ENCODE results near the gene POP4.

DNA sequence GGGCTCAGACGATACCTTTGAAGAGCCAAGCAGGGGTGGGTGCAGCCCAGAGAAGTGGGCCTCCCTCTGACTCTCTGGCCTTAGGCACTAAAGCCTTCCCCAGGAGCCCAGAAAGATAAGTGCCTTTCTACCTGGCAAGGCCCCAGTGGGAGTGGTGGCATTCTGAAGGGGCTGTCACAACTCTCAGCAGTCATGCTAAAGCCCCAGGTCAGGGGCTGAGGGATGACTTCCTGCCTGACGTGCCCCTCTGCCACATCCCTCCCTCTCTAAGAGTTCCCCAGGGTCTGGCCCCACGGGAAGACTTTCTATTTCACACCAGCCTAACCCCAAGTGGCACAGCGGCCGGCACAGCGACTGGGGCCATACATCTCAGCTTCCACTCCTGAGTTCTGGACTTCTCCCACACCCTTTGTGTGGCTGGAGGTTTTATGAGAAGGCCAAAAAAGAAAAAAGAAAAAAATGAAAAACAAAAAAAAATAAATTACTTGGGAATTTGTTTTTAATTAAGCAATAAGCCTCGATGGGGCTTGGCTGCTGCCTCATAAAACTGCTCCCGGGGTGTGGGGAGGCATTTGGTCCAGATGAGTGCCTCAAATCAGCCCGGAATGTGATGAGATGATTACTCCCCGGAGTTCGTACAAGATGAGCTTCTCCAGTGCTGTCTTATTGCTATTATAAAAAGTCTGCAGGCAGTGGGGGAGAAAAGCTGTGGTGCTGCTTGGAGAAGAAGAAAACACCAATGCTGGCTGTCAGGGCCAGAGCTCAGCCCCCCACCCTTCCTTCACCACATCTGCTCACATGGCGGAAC is 30.7 kb downstream of the POP4 start:
- TF ChIP-seq, protein P1, sequence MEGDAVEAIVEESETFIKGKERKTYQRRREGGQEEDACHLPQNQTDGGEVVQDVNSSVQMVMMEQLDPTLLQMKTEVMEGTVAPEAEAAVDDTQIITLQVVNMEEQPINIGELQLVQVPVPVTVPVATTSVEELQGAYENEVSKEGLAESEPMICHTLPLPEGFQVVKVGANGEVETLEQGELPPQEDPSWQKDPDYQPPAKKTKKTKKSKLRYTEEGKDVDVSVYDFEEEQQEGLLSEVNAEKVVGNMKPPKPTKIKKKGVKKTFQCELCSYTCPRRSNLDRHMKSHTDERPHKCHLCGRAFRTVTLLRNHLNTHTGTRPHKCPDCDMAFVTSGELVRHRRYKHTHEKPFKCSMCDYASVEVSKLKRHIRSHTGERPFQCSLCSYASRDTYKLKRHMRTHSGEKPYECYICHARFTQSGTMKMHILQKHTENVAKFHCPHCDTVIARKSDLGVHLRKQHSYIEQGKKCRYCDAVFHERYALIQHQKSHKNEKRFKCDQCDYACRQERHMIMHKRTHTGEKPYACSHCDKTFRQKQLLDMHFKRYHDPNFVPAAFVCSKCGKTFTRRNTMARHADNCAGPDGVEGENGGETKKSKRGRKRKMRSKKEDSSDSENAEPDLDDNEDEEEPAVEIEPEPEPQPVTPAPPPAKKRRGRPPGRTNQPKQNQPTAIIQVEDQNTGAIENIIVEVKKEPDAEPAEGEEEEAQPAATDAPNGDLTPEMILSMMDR (tag by site-specific recombination; IDR thresholded peaks at IDR 0.05), result no peak
- TF ChIP-seq, protein P2, sequence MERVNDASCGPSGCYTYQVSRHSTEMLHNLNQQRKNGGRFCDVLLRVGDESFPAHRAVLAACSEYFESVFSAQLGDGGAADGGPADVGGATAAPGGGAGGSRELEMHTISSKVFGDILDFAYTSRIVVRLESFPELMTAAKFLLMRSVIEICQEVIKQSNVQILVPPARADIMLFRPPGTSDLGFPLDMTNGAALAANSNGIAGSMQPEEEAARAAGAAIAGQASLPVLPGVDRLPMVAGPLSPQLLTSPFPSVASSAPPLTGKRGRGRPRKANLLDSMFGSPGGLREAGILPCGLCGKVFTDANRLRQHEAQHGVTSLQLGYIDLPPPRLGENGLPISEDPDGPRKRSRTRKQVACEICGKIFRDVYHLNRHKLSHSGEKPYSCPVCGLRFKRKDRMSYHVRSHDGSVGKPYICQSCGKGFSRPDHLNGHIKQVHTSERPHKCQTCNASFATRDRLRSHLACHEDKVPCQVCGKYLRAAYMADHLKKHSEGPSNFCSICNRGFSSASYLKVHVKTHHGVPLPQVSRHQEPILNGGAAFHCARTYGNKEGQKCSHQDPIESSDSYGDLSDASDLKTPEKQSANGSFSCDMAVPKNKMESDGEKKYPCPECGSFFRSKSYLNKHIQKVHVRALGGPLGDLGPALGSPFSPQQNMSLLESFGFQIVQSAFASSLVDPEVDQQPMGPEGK (tag by site-specific recombination; IDR thresholded peaks at IDR 0.05), result no peak
- TF ChIP-seq, protein P3, sequence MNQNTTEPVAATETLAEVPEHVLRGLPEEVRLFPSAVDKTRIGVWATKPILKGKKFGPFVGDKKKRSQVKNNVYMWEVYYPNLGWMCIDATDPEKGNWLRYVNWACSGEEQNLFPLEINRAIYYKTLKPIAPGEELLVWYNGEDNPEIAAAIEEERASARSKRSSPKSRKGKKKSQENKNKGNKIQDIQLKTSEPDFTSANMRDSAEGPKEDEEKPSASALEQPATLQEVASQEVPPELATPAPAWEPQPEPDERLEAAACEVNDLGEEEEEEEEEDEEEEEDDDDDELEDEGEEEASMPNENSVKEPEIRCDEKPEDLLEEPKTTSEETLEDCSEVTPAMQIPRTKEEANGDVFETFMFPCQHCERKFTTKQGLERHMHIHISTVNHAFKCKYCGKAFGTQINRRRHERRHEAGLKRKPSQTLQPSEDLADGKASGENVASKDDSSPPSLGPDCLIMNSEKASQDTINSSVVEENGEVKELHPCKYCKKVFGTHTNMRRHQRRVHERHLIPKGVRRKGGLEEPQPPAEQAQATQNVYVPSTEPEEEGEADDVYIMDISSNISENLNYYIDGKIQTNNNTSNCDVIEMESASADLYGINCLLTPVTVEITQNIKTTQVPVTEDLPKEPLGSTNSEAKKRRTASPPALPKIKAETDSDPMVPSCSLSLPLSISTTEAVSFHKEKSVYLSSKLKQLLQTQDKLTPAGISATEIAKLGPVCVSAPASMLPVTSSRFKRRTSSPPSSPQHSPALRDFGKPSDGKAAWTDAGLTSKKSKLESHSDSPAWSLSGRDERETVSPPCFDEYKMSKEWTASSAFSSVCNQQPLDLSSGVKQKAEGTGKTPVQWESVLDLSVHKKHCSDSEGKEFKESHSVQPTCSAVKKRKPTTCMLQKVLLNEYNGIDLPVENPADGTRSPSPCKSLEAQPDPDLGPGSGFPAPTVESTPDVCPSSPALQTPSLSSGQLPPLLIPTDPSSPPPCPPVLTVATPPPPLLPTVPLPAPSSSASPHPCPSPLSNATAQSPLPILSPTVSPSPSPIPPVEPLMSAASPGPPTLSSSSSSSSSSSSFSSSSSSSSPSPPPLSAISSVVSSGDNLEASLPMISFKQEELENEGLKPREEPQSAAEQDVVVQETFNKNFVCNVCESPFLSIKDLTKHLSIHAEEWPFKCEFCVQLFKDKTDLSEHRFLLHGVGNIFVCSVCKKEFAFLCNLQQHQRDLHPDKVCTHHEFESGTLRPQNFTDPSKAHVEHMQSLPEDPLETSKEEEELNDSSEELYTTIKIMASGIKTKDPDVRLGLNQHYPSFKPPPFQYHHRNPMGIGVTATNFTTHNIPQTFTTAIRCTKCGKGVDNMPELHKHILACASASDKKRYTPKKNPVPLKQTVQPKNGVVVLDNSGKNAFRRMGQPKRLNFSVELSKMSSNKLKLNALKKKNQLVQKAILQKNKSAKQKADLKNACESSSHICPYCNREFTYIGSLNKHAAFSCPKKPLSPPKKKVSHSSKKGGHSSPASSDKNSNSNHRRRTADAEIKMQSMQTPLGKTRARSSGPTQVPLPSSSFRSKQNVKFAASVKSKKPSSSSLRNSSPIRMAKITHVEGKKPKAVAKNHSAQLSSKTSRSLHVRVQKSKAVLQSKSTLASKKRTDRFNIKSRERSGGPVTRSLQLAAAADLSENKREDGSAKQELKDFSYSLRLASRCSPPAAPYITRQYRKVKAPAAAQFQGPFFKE (tag by site-specific recombination; IDR thresholded peaks at IDR 0.05; ENCODE audit: borderline replicate concordance), result no peak
- TF ChIP-seq ZNF302 (tag by site-specific recombination; IDR thresholded peaks at IDR 0.05; ENCODE audit: low read depth), result no peak
- no peak for TF ChIP-seq ZNF23 (tag by site-specific recombination; IDR thresholded peaks at IDR 0.05; ENCODE audit: borderline replicate concordance)
- TF ChIP-seq, protein P4, sequence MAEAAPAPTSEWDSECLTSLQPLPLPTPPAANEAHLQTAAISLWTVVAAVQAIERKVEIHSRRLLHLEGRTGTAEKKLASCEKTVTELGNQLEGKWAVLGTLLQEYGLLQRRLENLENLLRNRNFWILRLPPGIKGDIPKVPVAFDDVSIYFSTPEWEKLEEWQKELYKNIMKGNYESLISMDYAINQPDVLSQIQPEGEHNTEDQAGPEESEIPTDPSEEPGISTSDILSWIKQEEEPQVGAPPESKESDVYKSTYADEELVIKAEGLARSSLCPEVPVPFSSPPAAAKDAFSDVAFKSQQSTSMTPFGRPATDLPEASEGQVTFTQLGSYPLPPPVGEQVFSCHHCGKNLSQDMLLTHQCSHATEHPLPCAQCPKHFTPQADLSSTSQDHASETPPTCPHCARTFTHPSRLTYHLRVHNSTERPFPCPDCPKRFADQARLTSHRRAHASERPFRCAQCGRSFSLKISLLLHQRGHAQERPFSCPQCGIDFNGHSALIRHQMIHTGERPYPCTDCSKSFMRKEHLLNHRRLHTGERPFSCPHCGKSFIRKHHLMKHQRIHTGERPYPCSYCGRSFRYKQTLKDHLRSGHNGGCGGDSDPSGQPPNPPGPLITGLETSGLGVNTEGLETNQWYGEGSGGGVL (tag by site-specific recombination; IDR thresholded peaks at IDR 0.05), result no peak
- no peak for TF ChIP-seq ZNF548 (tag by site-specific recombination; IDR thresholded peaks at IDR 0.05)
- TF ChIP-seq KLF9 (tag by site-specific recombination; IDR thresholded peaks at IDR 0.05; ENCODE audit: low read depth), result no peak
- TF ChIP-seq TCF7L2 (IDR thresholded peaks at IDR 0.05; ENCODE audit: borderline replicate concordance, low read depth, low read length), result no peak

Data from HEK293 (cell line).